ENCODE data around the gene ATXN7. TPM values are rescaled to one million over a fixed set of nuclear protein-coding genes. Genes with fewer than 3 reads are reported as not detected.

The ATXN7 gene, protein sequence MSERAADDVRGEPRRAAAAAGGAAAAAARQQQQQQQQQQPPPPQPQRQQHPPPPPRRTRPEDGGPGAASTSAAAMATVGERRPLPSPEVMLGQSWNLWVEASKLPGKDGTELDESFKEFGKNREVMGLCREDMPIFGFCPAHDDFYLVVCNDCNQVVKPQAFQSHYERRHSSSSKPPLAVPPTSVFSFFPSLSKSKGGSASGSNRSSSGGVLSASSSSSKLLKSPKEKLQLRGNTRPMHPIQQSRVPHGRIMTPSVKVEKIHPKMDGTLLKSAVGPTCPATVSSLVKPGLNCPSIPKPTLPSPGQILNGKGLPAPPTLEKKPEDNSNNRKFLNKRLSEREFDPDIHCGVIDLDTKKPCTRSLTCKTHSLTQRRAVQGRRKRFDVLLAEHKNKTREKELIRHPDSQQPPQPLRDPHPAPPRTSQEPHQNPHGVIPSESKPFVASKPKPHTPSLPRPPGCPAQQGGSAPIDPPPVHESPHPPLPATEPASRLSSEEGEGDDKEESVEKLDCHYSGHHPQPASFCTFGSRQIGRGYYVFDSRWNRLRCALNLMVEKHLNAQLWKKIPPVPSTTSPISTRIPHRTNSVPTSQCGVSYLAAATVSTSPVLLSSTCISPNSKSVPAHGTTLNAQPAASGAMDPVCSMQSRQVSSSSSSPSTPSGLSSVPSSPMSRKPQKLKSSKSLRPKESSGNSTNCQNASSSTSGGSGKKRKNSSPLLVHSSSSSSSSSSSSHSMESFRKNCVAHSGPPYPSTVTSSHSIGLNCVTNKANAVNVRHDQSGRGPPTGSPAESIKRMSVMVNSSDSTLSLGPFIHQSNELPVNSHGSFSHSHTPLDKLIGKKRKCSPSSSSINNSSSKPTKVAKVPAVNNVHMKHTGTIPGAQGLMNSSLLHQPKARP
- 5.1 and 6.8 TPM in 2 replicates for total RNA-seq

- peak in 1 of 2 donors; percentile 60 for DNase-seq (ENCODE audit: low read depth in 2 of 2)
These were observed at the start of gene ATXN7, which contains the start of gene THOC7 for GRCh38 chr3:63863150-63864007. TSS of gene ATXN7 (plus strand) at chr3:63863867. CDS start at chr3:63912599, 48,732 bp downstream. TSS of gene THOC7 (minus strand) at chr3:63863805. CDS start at chr3:63863790, 15 bp downstream.

- DNase-seq (ENCODE audit: low read depth in 2 of 2), result no peak
These were observed 49.4 kb upstream of the ATXN7 start for GRCh38 chr3:63814237-63814636.

DNA sequence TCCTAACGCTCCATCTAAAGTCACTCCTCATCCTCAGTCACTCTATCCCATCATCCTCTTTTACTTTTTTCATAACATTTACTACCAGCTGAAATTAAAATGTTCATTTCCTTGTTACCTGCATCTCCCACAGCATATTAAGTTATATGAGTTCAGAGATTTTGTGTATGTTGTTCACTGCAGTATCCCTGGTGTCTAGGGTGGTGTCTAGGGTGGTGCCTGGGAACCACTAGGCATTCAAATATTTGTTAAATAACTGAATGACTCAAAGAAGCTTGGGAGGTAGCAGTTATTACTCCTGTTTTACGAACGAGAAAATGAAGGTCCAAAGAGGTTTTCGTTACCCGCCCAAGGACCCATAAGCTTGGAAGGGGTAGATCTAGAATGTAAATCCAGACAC, 46.4 kb upstream of the ATXN7 start:
- no peak for DNase-seq (ENCODE audit: low read depth in 2 of 2)

- peak; percentile 40 to 65 for DNase-seq (ENCODE audit: low read depth in 2 of 2)
These were observed 45.2 kb upstream of the ATXN7 start for GRCh38 chr3:63818282-63819150.

GRCh38 chr3:63819151-63819398, 44.6 kb upstream of the ATXN7 start, which contains the start of gene C3orf49:
TSS of gene C3orf49 (plus strand) at chr3:63819299. CDS start at chr3:63819472, 173 bp downstream.
- no peak for DNase-seq (ENCODE audit: low read depth in 2 of 2)

DNA sequence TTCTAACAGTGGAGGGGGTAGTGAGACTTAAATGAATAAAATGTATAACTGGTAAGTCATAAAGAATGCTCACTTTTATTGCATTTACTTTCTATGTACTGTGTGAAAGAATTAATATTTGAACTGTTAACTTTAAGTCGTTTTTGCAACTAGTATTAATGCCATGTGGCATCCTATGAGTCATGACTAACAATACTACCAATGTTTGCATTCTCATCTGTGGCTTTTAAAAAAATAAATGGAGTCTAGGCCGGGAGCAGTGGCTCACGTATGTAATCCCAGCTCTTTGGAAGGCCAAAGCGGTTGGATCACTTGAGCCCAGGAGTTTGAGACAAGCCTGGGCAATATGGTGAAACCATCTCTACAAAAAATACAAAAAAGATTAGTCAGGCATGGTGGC, 39.4 kb upstream of the ATXN7 start:
- DNase-seq (ENCODE audit: low read depth in 2 of 2), result peak in 1 of 2 donors; percentile 17

DNA sequence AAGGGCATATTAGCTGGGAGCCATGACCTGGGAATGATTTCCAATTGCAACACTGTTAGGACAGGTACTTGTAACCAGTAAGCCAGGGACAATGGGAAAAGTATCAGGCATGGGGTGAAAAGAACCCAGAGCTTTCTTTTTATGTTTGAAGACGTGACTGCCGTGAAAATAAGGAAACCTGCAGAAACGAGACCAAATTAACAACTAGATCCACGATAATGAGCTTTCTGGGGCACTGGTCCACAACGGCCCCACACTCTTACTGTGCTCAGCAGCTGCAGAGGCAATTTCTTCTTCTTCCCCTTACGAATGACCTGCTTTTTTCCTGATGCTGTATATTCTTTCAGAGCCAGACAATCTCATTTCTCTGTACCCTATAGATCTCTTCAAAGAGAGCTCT, 33.1 kb upstream of the ATXN7 start:
- no peak for DNase-seq (ENCODE audit: low read depth in 2 of 2)

GRCh38 chr3:63832395-63832794, 31.3 kb upstream of the ATXN7 start:
- no peak for DNase-seq (ENCODE audit: low read depth in 2 of 2)

GRCh38 chr3:63841704-63842103, 22.0 kb upstream of the ATXN7 start:
- DNase-seq (ENCODE audit: low read depth in 2 of 2), result no peak

DNA sequence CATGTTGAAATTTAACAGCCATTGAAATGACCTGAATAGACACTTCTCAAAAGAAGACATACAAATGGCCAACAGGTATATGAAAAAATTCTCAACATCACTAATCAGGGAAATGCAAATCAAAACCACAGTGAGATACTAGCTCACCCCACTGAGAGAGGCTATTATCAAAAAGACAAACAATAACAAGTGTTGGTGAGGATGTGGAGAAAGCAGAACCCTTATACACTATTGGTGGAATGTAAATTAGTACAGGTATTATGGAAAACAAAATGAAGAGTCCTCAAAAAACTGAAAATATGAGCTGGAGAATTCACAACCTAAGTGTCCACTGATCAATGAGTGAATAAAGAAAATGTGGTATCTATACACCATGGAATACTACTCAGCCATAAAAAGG, 21.5 kb upstream of the ATXN7 start:
- DNase-seq (ENCODE audit: low read depth in 2 of 2), result no peak

DNA sequence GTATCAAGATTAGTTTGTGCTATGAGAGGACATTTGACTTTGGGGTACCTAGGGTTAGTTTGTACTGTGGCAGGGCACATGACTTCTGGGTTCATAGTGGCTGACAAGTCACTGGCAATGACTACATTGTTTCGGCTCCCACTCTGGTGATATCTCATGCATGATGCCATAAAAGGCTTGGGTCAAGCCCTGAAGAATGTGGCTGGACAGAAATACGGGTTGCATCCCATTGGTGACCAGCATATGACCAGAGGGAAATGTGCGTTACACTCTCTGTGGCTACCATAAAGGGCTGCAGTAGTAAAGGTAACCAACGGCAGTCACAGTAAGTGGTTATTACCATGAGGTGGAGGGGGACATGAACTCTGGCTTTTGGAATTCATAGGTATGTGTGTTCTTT, 18.5 kb upstream of the ATXN7 start:
- no peak for DNase-seq (ENCODE audit: low read depth in 2 of 2)

DNA sequence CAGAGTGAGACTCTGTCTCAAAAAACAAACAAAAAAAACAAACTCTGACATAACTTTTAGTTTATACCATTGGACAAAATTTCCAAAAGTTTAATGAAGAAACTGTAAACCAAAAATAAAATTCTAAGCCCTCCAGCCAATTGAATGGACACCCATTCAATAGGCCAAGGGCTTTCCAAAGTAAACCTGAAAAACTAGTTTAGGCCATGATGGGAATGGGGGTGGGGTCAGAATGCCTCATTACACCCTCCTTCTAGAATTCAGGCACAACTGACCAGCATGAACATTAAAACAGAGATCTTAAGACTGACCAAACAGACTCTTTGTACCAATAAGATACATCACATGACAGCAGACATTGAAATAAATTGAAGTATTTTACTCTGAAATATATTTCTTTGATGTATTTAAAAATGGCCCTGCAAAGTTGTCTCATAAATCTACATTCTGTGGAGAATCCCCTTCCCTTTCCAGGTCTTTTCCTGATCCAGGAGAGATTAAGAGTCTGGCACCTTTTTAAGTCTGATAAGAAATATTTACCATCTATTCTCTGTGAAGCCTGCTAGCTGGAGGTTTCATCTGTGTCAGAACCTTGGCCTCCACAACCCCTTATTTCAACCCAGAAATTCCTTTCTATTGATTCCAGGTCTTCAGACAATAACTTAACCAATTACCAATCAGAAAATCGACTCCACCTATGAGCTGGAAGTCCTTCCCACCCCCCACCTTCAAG, 15.8 kb upstream of the ATXN7 start:
- no peak for DNase-seq (ENCODE audit: low read depth in 2 of 2)

- DNase-seq (ENCODE audit: low read depth in 2 of 2), result no peak
These were observed 14.5 kb upstream of the ATXN7 start for GRCh38 chr3:63849175-63849574.

- no peak for DNase-seq (ENCODE audit: low read depth in 2 of 2)
These were observed 12.4 kb upstream of the ATXN7 start for GRCh38 chr3:63851287-63851686.

- no peak for DNase-seq (ENCODE audit: low read depth in 2 of 2)
These were observed 10.6 kb upstream of the ATXN7 start for GRCh38 chr3:63853106-63853505.

- no peak for DNase-seq (ENCODE audit: low read depth in 2 of 2)
These were observed 8.2 kb upstream of the ATXN7 start for GRCh38 chr3:63855333-63855940.

GRCh38 chr3:63857311-63857710, 6.4 kb upstream of the ATXN7 start:
- peak in 1 of 2 donors; percentile 33 for DNase-seq (ENCODE audit: low read depth in 2 of 2)

- no peak for DNase-seq (ENCODE audit: low read depth in 2 of 2)
These were observed 2.9 kb upstream of the ATXN7 start for GRCh38 chr3:63860776-63861175.

DNA sequence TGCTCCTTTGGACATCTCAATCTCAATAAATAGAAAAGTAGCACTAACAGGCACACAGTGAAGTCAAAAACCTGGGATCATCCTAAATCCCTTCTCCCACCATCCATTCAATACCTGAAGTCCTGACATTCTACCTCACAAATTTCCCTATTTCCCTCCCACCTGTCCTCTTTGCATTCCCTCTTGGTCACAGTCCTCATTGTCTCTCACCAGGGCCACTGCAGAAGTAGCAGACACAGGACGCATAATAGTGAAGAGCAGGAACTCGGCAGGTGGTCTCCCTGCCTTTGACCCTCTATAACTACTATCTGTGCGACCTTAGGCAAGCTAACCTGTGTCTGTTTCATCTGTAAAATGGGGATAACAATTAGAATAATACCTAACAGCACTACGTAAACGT, 2.4 kb upstream of the ATXN7 start:
- no peak for DNase-seq (ENCODE audit: low read depth in 2 of 2)

GRCh38 chr3:63862804-63863149, 890 bp upstream of the ATXN7 start:
- DNase-seq (ENCODE audit: low read depth in 2 of 2), result no peak

Data from dermis microvascular lymphatic vessel endothelial cell (primary cell).